Measurements from ENCODE around the gene SH3BP5.

DNA sequence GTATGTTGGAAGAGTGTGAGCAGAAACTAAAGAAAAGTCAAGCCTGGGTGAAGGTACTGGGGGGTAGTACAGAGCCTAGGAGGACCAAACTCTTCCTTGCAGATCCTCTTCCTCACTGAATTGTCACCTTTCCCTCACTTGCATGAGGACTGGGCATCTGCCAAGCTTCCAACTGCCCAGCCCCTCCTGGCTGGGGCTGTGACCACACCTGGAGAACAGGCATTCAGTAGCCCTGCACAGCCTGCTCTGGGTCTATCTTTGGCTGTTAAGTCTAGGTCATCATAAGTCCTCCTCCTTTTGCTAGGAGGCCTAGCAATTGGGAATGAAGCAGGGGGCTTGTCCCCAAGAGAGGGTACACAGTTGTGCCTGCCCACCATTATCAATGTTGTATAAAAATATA is 71.1 kb downstream of the SH3BP5 start:
- TF ChIP-seq GATA3 (IDR thresholded peaks at IDR 0.05; ENCODE audit: low read depth, low read length) (no peak), GATA2 (IDR thresholded peaks at IDR 0.05; ENCODE audit: low read depth, low read length) (no peak)

Data from SH-SY5Y (cell line).